ENCODE data around the gene NCAN. TPM values are rescaled to one million over a fixed set of nuclear protein-coding genes. Genes with fewer than 3 reads are reported as not detected.

Gene NCAN
- total RNA-seq, 1 experiment from 2014 or later, result 0.15 TPM

GRCh38 chr19:19280561-19280960 is 68.8 kb downstream of the NCAN start:
- POLR2A ChIA-PET, result no interaction called here
- H3K27ac ChIP-seq (ENCODE audit: low read length), result no peak overlapping the region
- DNase-seq (ENCODE audit: low read depth, low spot score) (no peak), ATAC-seq (no peak)
- no peaks in the 10 kb centered on the region for H3K27me3 ChIP-seq (ENCODE audit: control insufficient read depth, insufficient read depth, low read length)
- in situ Hi-C loops (cut with HindIII; ENCODE audit: low pct_unique_long_range_greater_than_20kb, low sequenced_read_pairs) (no loop called here), intact Hi-C loops (cut with micrococcal nuclease; ENCODE audit: unreplicated experiment) (no loop called here)
- no TSS peak for BruUV-seq (replicated peaks)
- no peaks in the 10 kb centered on the region for H3K4me1 ChIP-seq (ENCODE audit: control insufficient read depth, insufficient read depth, low read length)
- H3K9me3 ChIP-seq (ENCODE audit: control insufficient read depth, insufficient read depth, low read depth, low read length), result no peaks in the 10 kb centered on the region
- H3K36me3 ChIP-seq (ENCODE audit: control insufficient read depth, insufficient read depth, low read length), result no peaks in the 10 kb centered on the region
- no peak overlapping the region for H3K4me3 ChIP-seq (ENCODE audit: low read depth in 2 of 2, low read length in 2 of 2)
- CTCF ChIA-PET, result no interaction called here
- TF ChIP-seq SIN3A (IDR thresholded peaks at IDR 0.05; ENCODE audit: borderline replicate concordance, insufficient read depth, low read depth, low read length) (no peak), TCF7L2 (IDR thresholded peaks at IDR 0.05; ENCODE audit: low read depth, low read length) (no peak), REST (IDR thresholded peaks at IDR 0.05; ENCODE audit: insufficient read depth in 1 of 2, low read depth in 2 of 2, low read length in 1 of 2) (no peak), POLR2AphosphoS5 (IDR thresholded peaks at IDR 0.05; ENCODE audit: low read depth, low read length) (no peak), CTCF (IDR thresholded peaks at IDR 0.05) (no peak)

- ChIA-PET POLR2A (no interaction called here), CTCF (no interaction called here)
- TF ChIP-seq CTCF (IDR thresholded peaks at IDR 0.05) (no peak), POLR2AphosphoS5 (IDR thresholded peaks at IDR 0.05; ENCODE audit: low read depth, low read length) (no peak), REST (IDR thresholded peaks at IDR 0.05; ENCODE audit: insufficient read depth in 1 of 2, low read depth in 2 of 2, low read length in 1 of 2) (no peak)
- no peak overlapping the region for H3K27ac ChIP-seq (ENCODE audit: low read length)
- no peaks in the 10 kb centered on the region for H3K36me3 ChIP-seq (ENCODE audit: control insufficient read depth, insufficient read depth, low read length)
- H3K27me3 ChIP-seq (ENCODE audit: control insufficient read depth, insufficient read depth, low read length), result no peaks in the 10 kb centered on the region
- ATAC-seq (no peak), DNase-seq (ENCODE audit: low read depth, low spot score) (no peak)
- intact Hi-C loops (cut with micrococcal nuclease; ENCODE audit: unreplicated experiment), result no loop called here
- H3K4me3 ChIP-seq (ENCODE audit: low read depth in 2 of 2, low read length in 2 of 2), result no peak overlapping the region
- no peaks in the 10 kb centered on the region for H3K4me1 ChIP-seq (ENCODE audit: control insufficient read depth, insufficient read depth, low read length)
- in situ Hi-C loops (cut with HindIII; ENCODE audit: low pct_unique_long_range_greater_than_20kb, low sequenced_read_pairs), result no loop called here
- no peaks in the 10 kb centered on the region for H3K9me3 ChIP-seq (ENCODE audit: control insufficient read depth, insufficient read depth, low read depth, low read length)
- BruUV-seq (replicated peaks), result no TSS peak
These were observed 73.9 kb downstream of the NCAN start for GRCh38 chr19:19285686-19286085.
